ENCODE results near the gene TNS1. TPM values are rescaled to one million over a fixed set of nuclear protein-coding genes. Genes with fewer than 3 reads are reported as not detected.

Gene TNS1
- total RNA-seq, 1 donor = 116 TPM

DNA sequence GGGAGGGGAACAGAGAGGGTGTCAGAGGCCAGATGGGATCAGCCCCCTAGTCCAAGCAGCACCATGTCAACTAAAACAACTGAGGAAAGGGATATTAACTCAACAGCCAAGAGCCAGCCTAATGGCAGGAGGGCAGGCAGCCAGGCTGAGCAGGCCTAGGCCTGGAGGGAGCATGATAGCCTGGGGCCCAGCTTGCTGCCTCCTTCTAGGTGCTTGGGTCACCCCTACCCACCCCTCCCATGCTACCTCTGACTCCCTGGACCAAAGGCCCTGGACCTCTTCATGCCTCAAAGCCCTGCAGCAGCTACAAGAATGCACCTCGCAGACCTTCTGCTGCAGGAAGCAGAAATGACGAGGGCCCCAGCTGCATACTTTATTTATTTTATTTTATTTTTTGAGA is 22.1 kb upstream of the TNS1 start:
- TF ChIP-seq, protein P1, sequence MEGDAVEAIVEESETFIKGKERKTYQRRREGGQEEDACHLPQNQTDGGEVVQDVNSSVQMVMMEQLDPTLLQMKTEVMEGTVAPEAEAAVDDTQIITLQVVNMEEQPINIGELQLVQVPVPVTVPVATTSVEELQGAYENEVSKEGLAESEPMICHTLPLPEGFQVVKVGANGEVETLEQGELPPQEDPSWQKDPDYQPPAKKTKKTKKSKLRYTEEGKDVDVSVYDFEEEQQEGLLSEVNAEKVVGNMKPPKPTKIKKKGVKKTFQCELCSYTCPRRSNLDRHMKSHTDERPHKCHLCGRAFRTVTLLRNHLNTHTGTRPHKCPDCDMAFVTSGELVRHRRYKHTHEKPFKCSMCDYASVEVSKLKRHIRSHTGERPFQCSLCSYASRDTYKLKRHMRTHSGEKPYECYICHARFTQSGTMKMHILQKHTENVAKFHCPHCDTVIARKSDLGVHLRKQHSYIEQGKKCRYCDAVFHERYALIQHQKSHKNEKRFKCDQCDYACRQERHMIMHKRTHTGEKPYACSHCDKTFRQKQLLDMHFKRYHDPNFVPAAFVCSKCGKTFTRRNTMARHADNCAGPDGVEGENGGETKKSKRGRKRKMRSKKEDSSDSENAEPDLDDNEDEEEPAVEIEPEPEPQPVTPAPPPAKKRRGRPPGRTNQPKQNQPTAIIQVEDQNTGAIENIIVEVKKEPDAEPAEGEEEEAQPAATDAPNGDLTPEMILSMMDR (IDR thresholded peaks at IDR 0.05; ENCODE audit: insufficient read depth, low read length) = no peak
- DNase-seq (ENCODE audit: low read depth) = no peak
- H3K4me3 ChIP-seq (ENCODE audit: low read depth, low read length) = no peak overlapping the region

DNA sequence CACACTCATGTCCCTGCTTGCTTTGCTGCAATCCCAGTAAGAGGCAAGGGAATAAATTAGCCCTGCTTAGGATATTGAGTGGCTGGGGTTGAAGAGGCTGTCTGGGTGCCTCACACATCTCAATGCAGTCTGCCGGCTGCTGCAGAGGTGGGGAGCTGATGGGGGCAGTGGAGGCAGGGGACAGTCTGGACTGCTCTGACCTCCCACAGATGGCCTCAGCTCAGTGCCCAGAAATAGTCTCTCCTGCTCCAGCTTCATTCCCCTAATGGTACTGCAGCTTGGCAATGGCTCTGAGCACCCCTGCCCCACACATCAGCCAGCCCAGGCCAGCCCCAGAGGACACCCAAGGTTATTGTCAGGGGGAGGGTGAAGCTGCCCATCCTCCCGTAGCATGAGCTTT is 21.5 kb upstream of the TNS1 start:
- DNase-seq (ENCODE audit: low read depth) = no peak
- TF ChIP-seq, protein P1 (IDR thresholded peaks at IDR 0.05; ENCODE audit: insufficient read depth, low read length) = no peak

DNA sequence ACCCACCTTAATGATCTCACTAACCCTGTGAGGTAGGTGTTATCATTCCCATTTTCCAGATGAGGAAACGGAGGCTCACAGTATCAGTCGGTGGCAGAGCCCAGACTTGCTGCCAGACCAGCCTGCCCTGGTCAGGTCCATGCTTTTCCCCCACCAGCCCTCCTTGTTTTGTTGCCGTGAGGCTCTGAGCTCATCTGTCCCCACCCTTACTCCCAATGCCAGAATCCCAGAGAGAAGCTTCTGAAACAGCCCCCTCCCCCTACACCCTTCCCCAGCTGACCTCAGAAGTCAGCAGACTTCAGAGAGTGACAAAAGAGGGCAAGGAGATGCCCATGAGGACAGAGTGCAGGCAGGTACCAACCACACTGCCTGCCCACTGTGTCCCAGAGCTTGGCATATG is 20.8 kb upstream of the TNS1 start:
- H3K4me3 ChIP-seq (ENCODE audit: low read depth, low read length) = no peak overlapping the region
- DNase-seq (ENCODE audit: low read depth) = no peak
- TF ChIP-seq, protein P1 (IDR thresholded peaks at IDR 0.05; ENCODE audit: insufficient read depth, low read length) = no peak

More for the DNA sequence above, 21.5 kb upstream of the TNS1 start:
- H3K4me3 ChIP-seq (ENCODE audit: low read depth, low read length) = no peak overlapping the region

DNA sequence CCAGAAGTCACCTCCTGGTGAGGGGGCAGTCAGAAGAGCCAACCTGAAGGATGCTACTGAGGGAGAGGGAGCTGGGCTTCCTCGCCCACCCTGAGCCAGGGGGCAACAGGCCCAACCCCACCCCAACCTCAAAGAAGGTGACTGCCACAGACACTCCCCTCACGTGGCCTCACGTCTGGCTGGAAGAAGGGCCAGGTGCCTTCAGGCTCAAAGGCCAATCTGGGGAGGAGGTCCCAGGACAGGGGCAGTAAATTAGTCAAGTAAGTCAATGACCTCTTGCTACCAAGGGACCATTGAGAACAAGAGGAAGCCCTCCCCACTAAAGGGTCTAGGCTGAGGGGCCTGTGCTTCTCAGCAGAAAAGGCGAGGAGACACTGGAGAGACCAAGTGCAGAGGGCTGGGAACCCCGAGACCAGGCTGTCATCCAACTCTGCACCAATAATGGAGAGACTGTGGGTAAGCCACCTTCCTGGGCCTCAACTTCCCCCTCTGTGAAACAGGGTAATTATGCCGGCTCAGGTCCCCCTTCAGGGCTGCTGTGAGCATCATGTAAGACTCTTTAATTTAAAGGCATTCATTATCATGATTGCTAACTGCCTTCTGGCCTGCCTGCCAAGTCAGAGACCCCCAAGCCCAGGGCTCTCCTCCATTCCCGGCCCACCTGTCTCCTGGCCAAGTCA is 20.2 kb upstream of the TNS1 start:
- TF ChIP-seq, protein P1 (IDR thresholded peaks at IDR 0.05; ENCODE audit: insufficient read depth, low read length) = no peak
- H3K4me3 ChIP-seq (ENCODE audit: low read depth, low read length) = no peak overlapping the region
- DNase-seq (ENCODE audit: low read depth) = no peak

DNA sequence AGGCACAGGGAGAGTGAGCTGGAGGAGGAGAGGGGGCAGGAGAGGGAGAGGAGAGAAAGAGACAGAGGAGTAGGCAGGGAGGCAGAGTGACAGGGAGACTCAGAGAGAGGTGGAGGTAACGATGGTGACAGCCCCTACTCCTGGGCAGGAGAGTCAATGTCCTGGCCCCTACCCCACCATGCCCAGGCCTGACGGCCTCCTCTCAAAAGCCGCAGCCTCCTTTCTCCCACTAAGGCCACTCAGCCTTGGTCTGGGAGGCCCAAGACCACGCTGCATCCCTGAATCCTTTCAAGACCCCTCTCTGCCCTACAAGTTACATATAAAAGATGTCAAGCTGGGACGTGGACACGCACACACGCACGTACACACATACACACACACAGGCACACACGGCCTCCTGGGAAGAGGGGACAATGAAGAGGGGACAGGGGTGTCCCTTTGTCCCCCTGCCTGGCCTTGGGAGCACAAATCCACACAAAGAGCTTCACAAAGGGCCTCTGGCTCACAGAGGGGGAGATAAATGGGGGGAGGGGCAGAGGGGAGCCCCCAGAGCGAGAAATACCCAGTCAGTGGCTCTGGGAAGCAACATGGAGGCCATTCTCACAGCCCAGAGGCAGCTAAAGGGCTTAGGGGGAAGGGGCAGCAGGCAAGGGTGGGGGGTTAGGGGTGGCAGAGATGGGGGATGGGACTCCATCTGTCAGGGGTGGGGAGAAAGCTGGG is 19.5 kb upstream of the TNS1 start:
- H3K4me3 ChIP-seq (ENCODE audit: low read depth, low read length) = no peak overlapping the region
- no peak for DNase-seq (ENCODE audit: low read depth)
- TF ChIP-seq, protein P1 (IDR thresholded peaks at IDR 0.05; ENCODE audit: insufficient read depth, low read length) = no peak

DNA sequence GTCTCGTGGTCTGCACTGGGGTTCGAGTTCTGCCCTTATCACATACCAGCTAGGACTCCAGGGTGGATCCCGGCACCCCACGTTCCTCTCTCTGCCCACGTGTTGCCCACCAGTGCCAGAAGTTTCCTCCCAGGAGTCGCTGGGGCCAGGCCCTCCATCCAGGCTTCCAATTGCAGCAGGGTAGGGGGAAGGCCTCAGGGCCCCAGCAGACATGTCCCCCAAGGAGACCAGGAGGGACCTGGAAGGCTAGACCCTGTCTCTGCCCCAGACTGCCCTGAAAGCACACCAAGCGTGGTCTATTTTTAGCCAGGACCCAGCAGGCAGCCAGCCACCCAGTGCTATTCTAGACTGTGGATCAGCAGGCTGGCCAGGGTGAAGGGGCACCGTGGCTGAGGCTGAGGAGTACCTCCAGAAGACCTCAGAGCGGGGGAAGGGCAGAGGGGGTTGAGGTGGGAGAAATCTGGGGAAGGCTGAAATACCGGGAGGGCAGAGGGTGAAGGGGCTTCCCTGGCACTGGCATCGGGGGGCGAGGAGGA is 18.8 kb upstream of the TNS1 start:
- TF ChIP-seq, protein P1 (IDR thresholded peaks at IDR 0.05; ENCODE audit: insufficient read depth, low read length) = no peak
- no peak overlapping the region for H3K4me3 ChIP-seq (ENCODE audit: low read depth, low read length)
- DNase-seq (ENCODE audit: low read depth) = no peak

All from fibroblast of the aortic adventitia (primary cell).